Peyer's patch (tissue), 4 donors: ENCODE results near the gene SETD1A.

Experiments used
- CTCF ChIP-seq, 6 experiments: fragments of 450-650 bp in 4 of 6; fragments of 200-600 bp in 2 of 6; sonication (generic) in 1 of 6; IDR thresholded peaks; one replicate each; pipeline ENCODE4 v1.5.1; 2017 to 2019; ENCODE audit warnings: antibody characterized with exemption in 6 of 6, mild to moderate bottlenecking in 3 of 6, moderate library complexity in 1 of 6
- POLR2A ChIP-seq, 2 donors: fragments of 450-650 bp; IDR thresholded peaks; one replicate each; pipeline ENCODE4 v1.5.1; 2017; ENCODE audit warnings: antibody characterized with exemption in 2 of 2, mild to moderate bottlenecking in 2 of 2, moderate library complexity in 2 of 2

- TF ChIP-seq CTCF (IDR thresholded peaks at IDR 0.05) (no peak), POLR2A (IDR thresholded peaks at IDR 0.05) (no peak)
These were observed 5.8 kb upstream of the SETD1A start for GRCh38 chr16:30951750-30952149.
